ENCODE data around the gene CELSR3. TPM values are rescaled to one million over a fixed set of nuclear protein-coding genes. Genes with fewer than 3 reads are reported as not detected.

The CELSR3 gene
- total RNA-seq, 1 experiment from 2014 or later, result 0.79 TPM

DNA sequence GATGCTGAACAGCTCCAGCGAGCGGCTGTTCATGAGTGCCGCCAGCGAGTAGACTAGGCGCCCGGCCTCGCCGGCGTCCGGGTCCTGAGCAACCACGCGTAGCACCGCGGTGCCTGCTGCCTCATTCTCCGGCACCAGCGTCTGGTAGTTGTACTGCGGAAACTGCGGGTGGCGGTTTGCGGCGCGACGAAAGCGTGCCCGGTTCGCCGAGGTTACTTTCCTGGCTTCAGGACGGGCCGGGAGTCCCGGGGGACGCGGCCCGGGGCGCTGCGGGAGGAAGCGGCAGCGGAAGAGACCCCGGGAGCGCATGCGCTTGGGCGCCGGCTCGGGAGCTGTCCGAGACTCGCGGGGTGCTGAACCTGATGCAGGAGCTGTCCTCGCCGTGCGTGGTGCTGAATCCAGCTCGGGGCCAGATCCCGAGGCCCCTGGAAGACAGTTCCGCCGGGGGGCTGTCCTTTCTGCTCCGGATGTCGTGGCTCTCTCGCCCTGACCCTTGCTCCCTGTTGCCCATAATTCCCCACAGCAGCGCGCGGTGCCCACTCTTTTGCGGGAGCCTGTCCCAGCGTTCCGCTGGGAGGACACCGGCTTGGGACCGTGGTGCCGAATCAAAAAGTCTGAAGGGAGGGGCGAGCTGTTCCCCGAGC is 1.1 kb downstream of the CELSR3 start:
- DNase-seq (ENCODE audit: extremely low read depth, low read depth), result peak; percentile 33

DNA sequence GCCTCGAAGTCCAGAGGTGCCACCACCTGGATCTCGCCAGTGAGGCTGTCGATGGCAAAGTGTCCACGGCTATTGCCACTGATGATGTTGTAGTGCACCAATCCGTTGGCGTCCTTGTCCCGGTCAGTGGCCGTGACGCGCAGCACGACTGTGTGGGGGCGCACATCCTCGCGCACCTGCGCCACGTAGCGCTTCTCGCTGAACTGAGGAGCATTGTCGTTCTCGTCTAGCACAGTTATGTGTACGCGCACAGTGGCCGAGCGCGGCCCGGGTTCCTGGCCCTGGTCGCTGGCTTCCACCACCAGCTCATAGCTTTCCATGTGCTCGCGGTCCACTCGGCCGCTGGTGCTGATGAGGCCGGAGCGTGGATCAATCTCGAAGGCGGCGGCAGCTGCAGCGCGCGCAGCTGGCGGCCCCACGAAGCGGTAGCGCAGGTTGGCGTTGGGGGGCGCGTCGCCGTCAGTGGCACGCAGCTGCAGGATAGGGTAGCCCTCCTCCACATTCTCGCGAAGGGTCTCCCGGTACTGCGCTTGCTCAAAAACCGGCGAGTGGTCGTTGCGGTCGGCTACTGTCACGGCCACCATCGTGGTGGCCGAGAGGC is 1.8 kb downstream of the CELSR3 start:
- DNase-seq (ENCODE audit: extremely low read depth, low read depth), result no peak

DNA sequence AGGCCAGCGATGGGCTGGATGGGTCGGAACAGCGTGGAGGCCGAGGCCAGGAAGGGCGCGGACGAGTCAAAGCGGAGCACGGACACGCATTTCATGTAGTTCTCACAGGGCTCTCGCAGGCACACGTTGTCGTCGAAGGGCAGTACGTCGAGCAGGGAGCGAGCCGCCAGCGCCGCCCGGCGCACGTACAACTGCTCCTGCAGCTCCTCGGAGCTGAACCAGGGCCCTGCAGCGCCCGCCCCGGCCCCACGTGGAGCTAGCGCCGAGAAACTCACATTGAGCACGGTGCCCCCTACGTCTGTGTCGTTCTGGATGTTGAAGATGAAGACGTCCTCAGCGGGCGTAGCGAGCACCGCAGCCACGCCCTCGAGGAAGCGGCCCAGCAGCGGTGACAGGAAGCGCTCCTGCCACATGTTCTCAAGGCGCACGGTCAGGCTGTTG is 5.8 kb downstream of the CELSR3 start:
- no peak for DNase-seq (ENCODE audit: extremely low read depth, low read depth)

DNA sequence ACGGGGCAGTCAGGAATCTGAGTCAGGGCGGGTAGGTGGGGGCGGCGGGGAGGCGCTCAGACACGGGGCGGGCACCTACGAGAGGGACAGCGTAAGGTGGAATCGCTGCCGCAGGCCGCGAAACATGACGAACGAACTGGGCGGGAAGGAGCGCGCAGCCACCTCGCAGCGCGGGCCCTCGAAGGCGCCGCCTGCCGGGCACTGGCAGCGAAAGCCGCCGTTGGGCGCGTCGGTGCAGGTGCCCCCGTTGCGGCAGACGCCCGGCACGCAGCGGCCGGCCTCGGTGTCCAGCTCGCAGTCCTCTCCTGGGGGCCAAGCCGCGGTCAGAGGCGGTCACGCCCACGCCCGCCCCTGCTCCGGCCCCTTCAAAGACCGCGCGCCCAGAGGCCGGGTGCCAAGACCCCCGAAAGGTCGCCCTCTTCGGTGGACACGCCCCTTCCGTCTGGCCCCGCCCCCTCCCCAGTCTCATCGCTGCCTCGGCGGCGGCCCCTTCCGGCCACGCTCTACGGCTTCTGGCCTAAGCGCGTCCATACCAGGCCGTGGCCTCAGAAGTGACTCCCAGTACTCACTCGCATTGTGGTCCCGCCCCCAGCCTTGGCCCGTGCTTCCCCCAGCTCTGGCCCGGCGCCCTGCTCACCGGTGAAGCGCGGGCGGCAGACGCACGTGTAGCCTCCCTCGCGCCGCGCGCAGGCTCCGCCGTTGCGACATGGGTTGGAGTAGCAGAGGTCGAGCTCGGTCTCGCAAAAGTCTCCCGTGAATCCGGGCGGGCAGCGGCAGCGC is 6.4 kb downstream of the CELSR3 start:
- peak; percentile 66 for DNase-seq (ENCODE audit: extremely low read depth, low read depth)

DNA sequence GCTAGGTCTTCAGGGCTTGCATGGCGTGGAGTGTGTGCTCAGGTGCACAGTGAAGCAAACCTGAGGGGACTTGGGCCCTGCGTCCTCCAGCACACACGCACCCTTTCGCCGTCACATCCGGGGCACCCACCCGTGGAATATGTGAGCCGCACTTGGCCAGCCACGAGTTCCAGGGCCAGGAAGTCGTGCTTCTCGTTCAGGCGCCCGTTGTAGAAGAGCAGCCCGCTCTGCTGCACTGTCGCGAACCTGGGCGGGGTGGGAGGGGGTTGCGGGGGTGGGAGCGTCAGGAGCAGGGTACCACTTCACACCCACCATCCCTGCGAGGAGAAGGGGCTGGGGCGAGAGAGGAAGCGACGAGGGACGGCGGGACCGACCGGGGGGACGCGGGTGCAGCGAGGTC is 7.1 kb downstream of the CELSR3 start:
- no peak for DNase-seq (ENCODE audit: extremely low read depth, low read depth)

DNA sequence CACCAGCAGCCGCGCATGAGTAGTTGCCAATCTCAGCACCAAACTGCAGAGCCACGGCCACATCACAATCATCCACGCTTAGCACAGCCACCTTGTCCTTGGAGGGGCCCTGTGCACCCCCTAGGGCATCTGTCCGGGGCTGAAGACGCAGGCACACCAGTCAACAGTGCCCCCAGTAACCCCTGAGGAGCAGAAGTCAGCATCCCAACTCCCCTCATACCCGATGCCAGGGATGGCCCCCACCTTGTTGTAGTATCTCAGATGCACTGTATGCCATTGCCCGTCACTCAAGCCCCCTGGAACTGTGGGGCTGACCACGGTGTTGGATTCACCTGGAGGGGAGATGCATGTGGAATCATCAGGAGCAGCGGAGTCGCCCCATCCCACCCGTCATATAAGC is 7.6 kb downstream of the CELSR3 start:
- DNase-seq (ENCODE audit: extremely low read depth, low read depth), result no peak

DNA sequence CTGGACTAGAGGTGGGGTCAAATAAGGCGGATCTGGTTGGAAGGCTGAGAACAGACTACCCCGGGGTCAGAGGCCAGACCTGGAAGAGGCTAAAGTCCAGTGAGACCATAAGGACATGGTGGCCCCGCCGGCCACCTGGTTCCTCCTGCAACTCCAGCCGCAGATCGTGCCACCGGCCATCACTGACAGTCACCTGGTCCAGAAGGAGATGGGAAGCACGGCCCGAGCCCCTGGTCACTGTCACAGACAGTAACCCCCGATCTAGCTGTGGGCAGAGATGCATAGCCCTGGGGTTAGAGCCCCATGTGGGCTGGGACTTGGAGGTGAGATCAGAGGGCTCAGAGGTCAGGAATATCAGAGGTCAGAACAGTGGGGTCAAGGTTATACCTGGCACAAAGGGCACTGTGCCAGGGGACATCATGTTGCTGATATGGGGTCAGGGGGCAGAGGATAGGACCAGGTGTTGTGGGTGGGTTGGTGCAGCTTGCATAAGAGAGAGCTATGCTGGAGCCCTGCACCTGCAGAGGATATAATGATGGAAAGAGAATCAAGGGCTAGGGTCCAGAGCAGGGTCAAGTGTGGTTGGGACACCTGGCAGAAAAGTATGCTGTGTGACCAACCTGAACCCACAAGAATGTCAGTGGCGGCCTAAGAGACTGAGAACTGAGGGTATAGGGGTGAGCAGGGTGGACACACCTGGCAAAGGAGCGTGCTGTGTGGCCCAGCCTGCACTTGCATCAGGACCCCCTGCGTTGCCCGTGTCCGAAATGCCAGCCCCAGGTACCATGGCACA is 9.6 kb downstream of the CELSR3 start:
- DNase-seq (ENCODE audit: extremely low read depth, low read depth), result no peak

DNA sequence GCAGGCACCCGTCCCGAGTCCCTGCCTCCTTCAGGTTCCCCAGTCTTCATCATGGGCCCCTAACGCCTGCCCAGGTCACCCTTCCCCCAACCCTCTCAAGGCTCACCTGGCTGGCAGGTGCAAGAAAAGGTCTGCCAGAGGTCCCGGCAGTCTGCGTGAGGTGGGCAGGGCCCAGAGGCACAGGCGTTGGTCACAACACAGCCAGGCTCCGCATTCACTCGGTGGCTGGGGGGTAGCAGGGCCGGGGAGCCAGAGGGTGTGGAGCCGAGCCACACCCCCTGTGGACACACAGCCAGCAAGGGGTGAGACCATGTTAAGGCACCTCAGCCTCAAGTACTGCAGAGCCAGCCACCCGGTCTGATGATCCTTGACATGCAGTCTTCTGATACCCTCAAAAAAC is 10.9 kb downstream of the CELSR3 start:
- no peak for DNase-seq (ENCODE audit: extremely low read depth, low read depth)

DNA sequence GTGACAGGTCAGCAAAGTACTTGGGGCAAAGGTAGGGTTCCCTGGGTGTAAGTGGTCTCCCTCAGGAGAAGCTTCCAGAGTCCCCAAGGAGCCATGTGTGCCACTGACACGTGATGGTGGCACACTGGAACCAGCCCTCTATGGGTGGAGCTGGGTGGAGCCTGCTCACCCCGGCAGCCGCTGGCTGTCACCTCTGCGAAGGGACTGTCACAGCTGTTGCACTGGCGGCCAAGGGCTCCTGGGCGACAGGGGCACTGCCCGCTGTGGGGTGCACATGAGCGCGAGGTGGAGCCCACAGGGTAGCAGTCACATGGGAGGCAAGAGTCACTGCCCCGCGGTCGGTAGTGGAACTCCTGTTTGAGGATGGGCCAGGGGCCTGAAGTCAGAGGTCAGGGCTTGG is 12.0 kb downstream of the CELSR3 start:
- DNase-seq (ENCODE audit: extremely low read depth, low read depth), result no peak

DNA sequence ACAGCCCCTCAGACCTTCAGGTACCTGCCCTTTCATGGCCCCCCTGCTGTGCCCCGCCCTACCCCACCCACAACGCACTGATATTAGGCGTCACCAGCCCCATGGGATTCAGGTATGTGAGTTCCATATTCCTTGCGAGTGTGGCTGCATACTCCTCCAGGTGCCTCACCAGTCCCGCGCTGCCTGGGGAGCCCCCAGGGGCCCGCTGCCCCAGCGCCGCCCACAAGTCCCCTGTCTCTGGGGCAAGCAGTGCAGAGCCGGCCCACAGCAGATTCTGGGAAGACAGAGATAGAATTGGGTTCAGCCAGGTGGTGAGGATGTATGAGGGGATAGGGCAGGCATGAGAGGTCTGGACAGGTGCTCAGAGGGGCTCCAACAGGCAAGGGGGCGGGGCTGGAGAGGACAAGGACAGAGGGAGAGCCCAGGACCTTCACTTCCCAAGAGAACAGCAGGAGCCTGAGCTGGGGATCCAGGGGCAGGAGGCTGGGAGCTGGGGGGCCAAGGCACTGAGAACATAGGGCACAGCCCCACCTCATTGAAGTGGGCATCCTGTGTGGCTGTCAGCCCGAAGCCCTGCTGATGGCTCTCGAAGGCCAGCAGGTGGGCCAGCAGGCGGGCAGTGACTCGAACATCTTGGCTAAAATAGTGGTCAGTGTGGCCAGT is 14.4 kb downstream of the CELSR3 start:
- no peak for DNase-seq (ENCODE audit: extremely low read depth, low read depth)

DNA sequence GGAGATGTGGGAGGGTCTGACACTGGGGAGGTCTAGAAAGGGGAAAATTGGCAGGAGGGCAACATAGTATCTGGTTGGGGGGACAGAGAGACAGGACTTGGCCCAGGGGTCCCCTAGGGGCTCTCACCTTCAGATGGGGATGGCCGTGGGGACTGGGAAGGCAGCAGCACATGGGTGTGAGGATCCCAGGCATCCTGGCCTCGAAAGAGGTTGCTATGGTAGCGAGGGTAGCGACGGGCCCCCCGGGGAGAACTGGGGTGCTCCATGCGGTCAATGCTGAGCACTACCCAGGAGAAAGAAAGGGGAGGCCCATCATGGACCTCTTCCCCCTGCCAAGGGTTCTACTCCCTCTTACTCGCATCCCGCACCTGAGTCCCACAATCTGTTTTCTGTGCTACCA is 15.0 kb downstream of the CELSR3 start:
- DNase-seq (ENCODE audit: extremely low read depth, low read depth), result no peak

DNA sequence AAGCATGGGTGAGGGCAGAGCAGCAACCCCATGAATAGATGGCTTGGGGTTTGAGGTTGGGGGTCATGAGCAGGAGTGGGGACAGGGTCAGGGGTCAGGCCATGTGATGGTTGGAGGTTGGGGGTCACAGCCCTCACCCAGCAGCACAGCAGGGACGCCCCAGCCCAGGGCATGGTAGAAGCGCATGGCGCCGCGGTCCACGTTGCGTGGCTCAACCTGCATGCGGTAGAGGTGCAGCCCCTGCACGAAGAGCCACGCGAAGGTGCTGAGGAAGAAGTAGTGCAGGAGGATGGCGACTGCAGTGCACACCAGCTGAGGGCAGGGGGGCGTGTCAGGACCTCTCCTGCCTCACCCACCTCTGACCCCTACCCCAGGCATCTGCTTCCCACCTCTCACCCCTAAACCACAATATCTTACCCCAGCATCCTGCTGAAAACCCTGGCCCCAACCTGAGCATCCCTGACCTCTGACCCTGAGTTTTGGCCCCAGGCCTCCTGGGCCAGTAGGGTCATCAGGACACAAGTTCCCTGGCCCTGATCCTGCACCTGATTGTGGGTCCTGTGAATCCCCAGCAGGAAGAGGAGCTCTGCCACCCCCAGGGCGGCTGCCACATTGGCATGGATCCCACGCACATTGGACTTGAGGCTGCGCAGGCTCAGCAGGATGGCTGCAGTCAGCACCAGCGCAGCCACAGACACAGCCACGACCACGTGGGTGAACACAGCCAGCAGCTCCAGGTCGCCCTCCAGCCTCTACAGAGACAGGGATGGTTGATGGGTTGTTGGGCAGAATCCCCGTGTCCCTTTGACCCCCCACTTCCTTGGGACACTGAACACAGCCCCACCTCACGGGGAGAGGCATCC is 17.6 kb downstream of the CELSR3 start:
- DNase-seq (ENCODE audit: extremely low read depth, low read depth), result no peak

DNA sequence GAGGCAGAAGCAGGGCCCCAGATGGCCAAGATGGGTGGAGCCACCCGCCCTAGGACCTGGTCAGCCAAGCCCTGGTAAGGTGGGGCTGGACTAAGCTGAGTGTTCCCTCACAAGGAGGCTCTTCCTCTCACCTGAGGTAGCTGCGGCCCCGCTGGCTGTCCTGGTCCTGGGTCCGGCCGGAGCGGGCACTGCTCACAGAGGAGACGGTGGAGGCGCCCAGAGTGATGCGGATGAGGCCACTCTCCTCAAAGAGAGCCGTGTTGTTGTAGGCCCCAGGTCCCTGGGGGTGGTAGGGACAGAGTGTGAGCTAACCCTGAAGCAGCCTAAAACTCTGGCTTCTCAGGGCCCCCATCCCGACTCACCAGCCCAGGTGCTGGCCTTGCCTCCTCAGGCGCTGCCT is 20.1 kb downstream of the CELSR3 start:
- no peak for DNase-seq (ENCODE audit: extremely low read depth, low read depth)

DNA sequence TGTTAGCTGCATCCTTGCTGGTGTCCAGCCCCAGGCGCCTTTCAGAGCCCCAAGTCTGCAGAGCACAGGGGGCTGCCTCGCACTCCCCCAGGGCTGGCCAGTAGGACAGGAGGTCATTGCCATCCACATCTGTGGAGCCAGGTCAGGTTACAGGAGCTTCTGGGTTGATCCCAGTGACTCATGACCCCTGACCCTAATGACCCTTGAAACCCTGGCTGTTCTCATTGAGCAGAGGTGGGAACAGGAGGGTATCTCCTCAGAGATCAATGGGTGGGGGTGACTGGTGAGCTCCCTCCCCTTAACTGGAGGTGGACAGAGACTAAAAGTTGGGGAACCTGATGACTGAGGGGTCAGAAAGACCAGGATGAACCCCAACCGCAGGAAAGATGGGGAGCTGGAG is 21.3 kb downstream of the CELSR3 start:
- DNase-seq (ENCODE audit: extremely low read depth, low read depth), result no peak

DNA sequence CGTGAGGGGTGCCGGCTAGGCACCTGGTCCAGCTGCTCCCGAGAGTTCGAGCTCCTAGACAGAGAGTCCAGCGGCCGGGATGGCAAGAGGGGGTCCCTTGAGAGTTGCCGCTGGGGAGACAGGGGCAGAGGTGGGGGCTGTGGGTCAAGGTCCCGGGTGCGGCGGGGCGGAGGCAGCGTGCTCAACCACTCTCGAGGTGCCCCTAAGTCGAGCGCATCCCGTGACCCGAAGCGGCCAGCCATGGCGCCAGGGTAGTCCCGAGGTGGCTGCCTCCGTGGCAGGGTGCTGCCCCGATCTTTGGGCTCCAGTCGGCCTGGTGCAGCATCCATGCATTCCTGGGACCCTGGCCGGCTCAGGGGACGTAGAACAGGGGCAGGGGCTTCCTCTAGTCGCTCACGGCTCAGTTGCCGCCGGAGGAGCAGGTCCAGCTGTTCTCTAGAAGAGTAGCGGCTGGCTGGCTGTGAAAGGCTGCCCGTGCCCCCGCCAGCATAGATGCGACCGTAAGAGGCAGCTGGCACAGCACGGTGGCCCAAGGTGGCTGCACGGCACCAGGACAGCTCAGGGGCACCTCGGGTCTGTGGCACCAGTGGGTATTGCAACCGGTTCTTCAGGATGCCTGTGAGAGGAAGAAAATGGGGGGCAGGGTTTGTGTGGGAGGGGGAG is 22.6 kb downstream of the CELSR3 start:
- DNase-seq (ENCODE audit: extremely low read depth, low read depth), result no peak

DNA sequence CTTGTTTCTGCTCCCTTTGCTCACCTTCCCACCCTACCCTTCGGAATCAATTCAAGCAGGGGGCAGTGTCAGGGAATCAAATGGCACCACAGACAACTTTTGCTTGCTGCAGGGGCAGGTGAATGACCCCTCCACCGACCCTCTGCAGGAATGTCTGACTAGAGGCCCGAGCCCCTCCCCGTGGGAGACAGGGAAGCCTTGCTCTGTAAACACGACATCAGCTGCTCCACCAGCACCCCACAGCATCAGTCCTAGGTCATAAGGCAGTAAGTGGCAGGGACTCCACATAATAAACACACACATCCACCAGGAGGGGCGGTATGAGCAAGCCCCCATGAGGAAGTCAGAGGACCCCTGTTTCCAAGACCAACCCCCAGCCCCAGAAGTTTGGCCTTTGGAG is 25.4 kb downstream of the CELSR3 start:
- DNase-seq (ENCODE audit: extremely low read depth, low read depth), result no peak

DNA sequence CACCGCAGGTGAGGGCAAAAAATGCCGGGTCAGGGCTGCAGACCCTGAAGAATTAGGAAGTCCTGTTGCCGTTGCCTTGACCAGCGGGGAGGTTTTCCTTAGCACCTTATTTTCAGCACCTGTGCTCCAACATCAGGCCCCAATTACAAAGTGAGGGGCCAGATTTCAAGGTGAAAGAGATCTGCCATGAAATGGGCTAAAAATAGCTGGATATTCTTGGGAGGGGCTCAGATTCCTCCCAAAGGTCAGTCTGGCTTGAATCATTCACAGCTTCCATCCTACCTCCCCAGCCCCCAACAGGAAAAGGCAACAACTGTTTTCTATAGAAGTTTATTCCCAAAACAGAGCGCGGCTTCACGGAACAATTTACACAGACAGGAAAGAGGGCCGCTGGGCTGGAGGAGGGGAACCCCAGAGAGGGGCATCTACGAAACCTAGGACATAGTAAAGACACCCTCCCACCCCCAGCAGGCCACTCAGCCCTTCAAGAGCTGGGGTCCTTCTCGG is 26.5 kb downstream of the CELSR3 start:
- no peak for DNase-seq (ENCODE audit: extremely low read depth, low read depth)

DNA sequence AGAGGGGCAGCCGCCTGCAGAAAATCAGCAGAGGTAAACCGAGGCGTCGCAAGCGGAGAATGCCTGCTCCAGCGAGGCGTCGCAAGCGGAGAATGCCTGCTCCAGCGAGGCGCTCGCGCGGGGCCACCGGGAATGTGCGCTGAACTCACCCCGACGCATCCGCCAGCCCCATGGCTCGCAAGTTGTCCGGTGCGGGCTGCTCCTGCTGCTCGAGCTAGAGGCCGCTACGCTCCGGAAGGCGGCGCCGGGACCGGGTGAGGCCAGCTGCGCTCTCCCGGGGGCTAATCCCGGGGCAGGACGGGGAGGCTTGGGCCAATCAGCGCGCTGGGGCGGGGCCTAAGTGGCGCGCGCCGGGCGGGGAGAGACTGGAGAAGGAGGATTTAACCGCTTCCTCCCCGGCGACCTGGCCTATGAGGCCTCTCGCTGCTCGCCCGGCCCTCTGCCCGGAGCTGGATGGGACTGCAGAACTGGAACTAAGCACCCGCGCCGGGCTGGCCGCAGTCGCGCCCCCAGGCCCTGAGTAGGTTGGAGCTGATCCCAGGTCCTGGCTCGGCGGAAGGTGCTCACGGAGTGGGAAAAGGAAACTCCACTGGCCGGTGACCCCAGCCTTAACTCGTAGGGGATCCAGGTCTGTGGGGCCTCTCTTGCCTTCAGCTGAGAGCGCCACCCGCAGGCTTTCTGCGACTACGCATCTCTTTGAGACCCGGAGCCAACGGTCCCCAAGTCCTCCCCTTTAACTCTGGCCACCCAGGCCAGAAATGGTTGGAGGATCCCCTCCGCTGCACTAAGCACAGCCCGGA is 27.3 kb downstream of the CELSR3 start, which contains the start of gene SLC26A6:
Gene SLC26A6, minus strand, starts transcription at position 240 of the 800 bp plus-strand sequence. Its CDS starts 68 bp downstream, at position 172.
- peak; percentile 90 for DNase-seq (ENCODE audit: extremely low read depth, low read depth)

Data from NCI-H460 (cell line).